ENCODE measurements around the gene RPL18A.

DNA sequence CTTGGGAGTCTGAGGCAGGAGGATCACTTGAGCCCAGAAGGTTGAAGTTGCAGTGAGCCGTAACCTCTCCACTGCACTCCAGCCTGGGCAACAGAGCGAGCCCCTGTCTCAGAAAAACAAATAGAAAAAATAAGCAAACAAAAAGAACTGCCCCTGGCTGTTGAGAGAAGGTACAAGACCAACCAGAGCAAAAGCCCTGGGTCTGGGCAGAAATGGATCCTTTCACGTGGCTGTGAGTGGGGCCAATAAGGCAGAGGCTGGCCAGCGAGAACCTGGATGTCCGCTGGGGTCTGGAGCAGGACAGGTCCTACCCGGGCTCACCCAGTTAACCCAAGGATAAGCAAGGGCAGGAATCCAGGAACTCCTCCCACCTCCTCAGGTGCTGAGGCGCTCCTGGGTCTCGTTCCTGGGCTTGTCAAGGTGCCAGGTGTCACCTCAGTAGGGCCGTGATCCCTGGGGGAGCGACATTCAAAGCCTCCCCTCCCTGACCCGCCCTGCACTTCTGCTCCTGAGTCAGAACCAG, 7.3 kb downstream of the RPL18A start:
- TF ChIP-seq, protein P1, sequence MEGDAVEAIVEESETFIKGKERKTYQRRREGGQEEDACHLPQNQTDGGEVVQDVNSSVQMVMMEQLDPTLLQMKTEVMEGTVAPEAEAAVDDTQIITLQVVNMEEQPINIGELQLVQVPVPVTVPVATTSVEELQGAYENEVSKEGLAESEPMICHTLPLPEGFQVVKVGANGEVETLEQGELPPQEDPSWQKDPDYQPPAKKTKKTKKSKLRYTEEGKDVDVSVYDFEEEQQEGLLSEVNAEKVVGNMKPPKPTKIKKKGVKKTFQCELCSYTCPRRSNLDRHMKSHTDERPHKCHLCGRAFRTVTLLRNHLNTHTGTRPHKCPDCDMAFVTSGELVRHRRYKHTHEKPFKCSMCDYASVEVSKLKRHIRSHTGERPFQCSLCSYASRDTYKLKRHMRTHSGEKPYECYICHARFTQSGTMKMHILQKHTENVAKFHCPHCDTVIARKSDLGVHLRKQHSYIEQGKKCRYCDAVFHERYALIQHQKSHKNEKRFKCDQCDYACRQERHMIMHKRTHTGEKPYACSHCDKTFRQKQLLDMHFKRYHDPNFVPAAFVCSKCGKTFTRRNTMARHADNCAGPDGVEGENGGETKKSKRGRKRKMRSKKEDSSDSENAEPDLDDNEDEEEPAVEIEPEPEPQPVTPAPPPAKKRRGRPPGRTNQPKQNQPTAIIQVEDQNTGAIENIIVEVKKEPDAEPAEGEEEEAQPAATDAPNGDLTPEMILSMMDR (IDR thresholded peaks at IDR 0.05 in 2 of 3, conservative IDR thresholded peaks at IDR 0.05 in 1 of 3; ENCODE audit: control insufficient read depth in 2 of 3, extremely low read depth in 1 of 3, insufficient read depth in 1 of 3, low read depth in 3 of 3, low read length in 3 of 3): no peak
- TF ChIP-seq, protein P2, sequence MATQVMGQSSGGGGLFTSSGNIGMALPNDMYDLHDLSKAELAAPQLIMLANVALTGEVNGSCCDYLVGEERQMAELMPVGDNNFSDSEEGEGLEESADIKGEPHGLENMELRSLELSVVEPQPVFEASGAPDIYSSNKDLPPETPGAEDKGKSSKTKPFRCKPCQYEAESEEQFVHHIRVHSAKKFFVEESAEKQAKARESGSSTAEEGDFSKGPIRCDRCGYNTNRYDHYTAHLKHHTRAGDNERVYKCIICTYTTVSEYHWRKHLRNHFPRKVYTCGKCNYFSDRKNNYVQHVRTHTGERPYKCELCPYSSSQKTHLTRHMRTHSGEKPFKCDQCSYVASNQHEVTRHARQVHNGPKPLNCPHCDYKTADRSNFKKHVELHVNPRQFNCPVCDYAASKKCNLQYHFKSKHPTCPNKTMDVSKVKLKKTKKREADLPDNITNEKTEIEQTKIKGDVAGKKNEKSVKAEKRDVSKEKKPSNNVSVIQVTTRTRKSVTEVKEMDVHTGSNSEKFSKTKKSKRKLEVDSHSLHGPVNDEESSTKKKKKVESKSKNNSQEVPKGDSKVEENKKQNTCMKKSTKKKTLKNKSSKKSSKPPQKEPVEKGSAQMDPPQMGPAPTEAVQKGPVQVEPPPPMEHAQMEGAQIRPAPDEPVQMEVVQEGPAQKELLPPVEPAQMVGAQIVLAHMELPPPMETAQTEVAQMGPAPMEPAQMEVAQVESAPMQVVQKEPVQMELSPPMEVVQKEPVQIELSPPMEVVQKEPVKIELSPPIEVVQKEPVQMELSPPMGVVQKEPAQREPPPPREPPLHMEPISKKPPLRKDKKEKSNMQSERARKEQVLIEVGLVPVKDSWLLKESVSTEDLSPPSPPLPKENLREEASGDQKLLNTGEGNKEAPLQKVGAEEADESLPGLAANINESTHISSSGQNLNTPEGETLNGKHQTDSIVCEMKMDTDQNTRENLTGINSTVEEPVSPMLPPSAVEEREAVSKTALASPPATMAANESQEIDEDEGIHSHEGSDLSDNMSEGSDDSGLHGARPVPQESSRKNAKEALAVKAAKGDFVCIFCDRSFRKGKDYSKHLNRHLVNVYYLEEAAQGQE (IDR thresholded peaks at IDR 0.05; ENCODE audit: low read depth, low read length): no peak
- TF ChIP-seq TAF1 (IDR thresholded peaks at IDR 0.05; ENCODE audit: borderline replicate concordance, low read depth, low read length): no peak
- TF ChIP-seq, protein P3, sequence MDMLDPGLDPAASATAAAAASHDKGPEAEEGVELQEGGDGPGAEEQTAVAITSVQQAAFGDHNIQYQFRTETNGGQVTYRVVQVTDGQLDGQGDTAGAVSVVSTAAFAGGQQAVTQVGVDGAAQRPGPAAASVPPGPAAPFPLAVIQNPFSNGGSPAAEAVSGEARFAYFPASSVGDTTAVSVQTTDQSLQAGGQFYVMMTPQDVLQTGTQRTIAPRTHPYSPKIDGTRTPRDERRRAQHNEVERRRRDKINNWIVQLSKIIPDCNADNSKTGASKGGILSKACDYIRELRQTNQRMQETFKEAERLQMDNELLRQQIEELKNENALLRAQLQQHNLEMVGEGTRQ (IDR thresholded peaks at IDR 0.05; ENCODE audit: borderline replicate concordance, low read depth, low read length): no peak
- no peak for TF ChIP-seq SUZ12 (IDR thresholded peaks at IDR 0.05; ENCODE audit: unreplicated experiment)
- no peak for TF ChIP-seq SP1 (IDR thresholded peaks at IDR 0.05; ENCODE audit: low read depth, low read length)
- no peak for TF ChIP-seq JUND (IDR thresholded peaks at IDR 0.05; ENCODE audit: low read depth, low read length)
- no peak for TF ChIP-seq POLR2A (IDR thresholded peaks at IDR 0.05; ENCODE audit: low read depth, low read length)
- no peak for TF ChIP-seq CEBPB (IDR thresholded peaks at IDR 0.05; ENCODE audit: borderline replicate concordance in 1 of 2, low read depth in 2 of 2, low read length in 2 of 2)
- no peak for TF ChIP-seq NBN (IDR thresholded peaks at IDR 0.05)
- TF ChIP-seq, protein P4, sequence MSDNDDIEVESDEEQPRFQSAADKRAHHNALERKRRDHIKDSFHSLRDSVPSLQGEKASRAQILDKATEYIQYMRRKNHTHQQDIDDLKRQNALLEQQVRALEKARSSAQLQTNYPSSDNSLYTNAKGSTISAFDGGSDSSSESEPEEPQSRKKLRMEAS (IDR thresholded peaks at IDR 0.05; ENCODE audit: low read depth, low read length): no peak
